GM15510 (cell line): ENCODE data around the gene ACHE.

Source experiments
- POLR2A ChIP-seq: IDR thresholded peaks from 3 replicates; pipeline ENCODE4 v1.6.1; 2011; ENCODE audit warnings: borderline replicate concordance; ENCODE audit not compliant: insufficient read length; ENCODE audit errors: extremely low read depth

ACHE gene

GRCh38 chr7:100874577-100875355 is 20.9 kb downstream of the ACHE start, which contains the start of gene SRRT:
TSS of gene SRRT (plus strand) at chr7:100875103. CDS start at chr7:100875591, 488 bp downstream.
- peak; percentile 87 for TF ChIP-seq POLR2A

GRCh38 chr7:100874300-100874576 is 21.4 kb downstream of the ACHE start:
- TF ChIP-seq POLR2A, result no peak

GRCh38 chr7:100873599-100874299 is 21.9 kb downstream of the ACHE start:
- TF ChIP-seq POLR2A, result no peak

- TF ChIP-seq POLR2A, result peak; percentile 8
Observed at GRCh38 chr7:100867776-100868485, 27.8 kb downstream of the ACHE start.

DNA sequence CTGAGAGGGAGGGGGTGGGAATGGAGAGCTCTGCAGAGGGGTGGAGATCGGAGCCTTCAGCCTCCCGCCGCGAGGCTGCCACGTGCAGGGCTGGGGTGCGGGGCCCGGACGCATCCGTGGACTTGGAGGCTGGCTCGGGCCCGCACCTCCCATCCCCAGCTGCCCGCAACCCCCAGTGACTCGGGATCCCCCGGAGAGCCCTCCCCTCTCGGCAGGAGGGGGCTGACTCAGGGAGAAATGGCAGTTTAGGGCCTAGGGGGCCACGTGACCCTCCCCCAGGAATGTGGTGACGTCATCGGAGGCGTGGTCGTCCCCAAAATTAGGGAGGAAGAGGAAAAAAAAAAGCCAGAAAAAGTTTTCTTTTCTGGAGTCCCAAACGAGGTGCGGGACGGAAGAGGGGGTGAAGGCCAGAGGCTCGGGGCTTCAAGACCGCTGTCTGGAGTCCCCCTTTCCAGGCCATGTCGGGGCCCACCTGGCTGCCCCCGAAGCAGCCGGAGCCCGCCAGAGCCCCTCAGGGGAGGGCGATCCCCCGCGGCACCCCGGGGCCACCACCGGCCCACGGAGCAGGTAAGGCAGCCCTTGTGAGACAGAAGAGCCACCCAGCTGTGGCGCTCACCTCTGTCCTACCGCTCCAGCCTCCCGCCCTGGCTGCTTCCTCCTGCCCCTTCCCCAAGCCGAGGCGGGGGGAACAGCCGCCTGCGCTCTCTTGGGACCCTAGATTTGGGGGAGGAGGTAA is 28.5 kb downstream of the ACHE start, which contains the start of gene TRIP6:
TRIP6 (plus strand) TSS at position 348 of the 736 bp plus-strand sequence; CDS start at position 459, 111 bp downstream.
- TF ChIP-seq POLR2A, result peak; percentile 61

- no peak for TF ChIP-seq POLR2A
Observed at GRCh38 chr7:100866729-100867039, 29.0 kb downstream of the ACHE start.

DNA sequence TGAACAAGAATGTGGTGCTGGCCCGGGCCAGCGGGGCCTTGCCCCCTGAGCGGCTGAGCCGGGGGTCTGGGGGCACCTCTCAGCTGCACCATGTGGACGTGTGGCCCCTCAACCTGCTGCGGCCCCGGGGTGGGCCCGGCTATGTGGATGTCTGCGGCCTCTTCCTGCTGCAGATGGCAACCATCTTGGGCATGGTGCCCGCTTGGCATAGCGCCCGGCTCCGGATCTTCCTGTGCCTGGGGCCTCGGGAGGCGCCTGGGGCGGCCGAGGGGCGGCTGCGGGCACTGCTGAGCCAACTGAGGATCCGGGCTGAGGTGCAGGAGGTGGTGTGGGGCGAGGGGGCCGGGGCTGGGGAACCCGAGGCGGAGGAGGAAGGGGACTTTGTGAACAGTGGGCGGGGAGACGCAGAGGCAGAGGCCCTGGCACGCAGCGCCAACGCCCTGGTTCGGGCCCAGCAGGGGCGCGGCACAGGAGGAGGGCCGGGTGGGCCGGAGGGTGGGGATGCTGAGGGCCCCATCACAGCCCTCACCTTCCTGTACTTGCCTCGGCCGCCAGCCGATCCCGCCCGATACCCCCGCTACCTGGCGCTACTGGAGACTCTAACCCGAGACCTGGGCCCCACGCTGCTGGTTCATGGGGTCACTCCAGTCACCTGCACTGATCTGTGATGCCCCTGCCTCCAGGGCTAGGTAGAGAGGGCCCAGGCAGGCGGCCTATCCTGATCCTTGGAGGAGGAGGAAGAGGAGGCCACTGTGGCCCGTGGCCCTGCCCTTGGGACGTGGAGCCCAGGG is 29.6 kb downstream of the ACHE start:
- no peak for TF ChIP-seq POLR2A

DNA sequence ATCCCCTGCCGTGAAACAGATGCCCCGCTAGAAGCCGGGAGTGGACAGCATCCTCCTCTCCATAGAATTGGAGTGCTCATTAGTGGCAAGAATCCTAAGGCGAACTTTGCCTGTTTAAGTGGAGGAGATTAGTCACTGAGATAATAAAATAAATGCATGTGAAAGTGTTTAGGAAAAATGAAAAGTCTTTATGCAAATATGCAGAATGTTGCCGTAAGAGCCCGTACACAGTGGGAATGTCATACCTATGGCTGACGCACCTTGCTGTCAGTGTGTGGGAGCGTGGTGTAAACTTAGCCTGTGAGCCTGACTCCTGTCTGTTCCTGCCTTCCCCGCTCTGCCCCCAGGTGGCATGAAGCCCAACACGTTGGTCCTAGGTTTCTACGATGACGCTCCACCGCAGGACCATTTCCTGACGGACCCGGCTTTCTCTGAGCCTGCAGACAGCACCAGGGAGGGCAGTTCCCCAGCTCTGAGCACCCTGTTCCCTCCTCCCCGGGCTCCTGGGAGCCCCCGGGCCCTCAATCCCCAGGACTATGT is 30.2 kb downstream of the ACHE start:
- no peak for TF ChIP-seq POLR2A

- no peak for TF ChIP-seq POLR2A
Observed at GRCh38 chr7:100864263-100864845, 31.3 kb downstream of the ACHE start.

GRCh38 chr7:100863406-100863950 is 32.2 kb downstream of the ACHE start:
- no peak for TF ChIP-seq POLR2A

DNA sequence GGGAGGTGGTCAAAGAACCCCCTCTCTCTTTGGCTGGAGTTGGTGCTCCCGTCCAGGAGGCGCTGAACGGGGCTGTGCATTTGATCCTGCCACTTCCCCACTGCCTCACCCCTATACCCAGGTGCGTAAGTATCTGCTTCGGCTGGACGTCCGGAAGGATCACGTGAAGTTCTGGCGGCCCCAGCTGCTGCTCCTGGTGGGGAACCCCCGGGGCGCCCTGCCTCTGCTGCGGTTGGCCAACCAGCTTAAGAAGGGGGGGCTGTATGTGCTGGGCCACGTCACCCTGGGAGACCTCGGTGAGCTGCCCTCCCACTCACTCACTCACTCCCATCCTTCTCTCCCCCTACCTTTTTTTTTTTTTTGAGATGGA is 34.1 kb downstream of the ACHE start:
- no peak for TF ChIP-seq POLR2A

GRCh38 chr7:100860702-100861615 is 34.7 kb downstream of the ACHE start:
- TF ChIP-seq POLR2A, result no peak
